GM12801 (cell line): ENCODE results near the gene CEP104.

Experiments
- TF ChIP-seq, protein P1 (sequence below): IDR thresholded peaks from one replicate; pipeline ENCODE4 v1.5.1; 2011; ENCODE audit warnings: control low read depth; ENCODE audit not compliant: insufficient read length; ENCODE audit errors: extremely low read depth

CEP104 gene

GRCh38 chr1:3876716-3877115 lies 19.7 kb upstream of the CEP104 start:
- TF ChIP-seq, protein P1, sequence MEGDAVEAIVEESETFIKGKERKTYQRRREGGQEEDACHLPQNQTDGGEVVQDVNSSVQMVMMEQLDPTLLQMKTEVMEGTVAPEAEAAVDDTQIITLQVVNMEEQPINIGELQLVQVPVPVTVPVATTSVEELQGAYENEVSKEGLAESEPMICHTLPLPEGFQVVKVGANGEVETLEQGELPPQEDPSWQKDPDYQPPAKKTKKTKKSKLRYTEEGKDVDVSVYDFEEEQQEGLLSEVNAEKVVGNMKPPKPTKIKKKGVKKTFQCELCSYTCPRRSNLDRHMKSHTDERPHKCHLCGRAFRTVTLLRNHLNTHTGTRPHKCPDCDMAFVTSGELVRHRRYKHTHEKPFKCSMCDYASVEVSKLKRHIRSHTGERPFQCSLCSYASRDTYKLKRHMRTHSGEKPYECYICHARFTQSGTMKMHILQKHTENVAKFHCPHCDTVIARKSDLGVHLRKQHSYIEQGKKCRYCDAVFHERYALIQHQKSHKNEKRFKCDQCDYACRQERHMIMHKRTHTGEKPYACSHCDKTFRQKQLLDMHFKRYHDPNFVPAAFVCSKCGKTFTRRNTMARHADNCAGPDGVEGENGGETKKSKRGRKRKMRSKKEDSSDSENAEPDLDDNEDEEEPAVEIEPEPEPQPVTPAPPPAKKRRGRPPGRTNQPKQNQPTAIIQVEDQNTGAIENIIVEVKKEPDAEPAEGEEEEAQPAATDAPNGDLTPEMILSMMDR, result no peak

GRCh38 chr1:3874736-3875135 lies 17.7 kb upstream of the CEP104 start:
- TF ChIP-seq, protein P1, result no peak

DNA sequence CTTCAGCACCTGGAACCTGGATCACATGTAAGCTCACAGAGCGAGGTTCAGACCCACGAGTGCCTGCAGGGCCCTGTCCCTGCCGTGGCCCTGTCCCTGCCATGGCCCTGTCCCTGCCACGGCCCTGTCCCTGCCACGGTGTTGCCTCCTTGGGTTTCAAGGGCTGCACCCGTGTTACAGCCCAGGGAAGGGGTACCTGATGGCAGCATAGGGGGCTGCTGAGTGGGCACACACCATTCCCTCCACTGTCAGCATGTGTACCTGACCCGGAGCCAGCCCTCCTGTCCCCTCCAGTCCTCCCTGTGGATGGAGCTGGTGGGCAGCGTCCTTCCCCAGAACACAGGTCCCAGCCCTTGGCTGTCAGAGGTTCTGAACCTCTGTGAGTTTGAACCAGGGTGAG lies 15.5 kb upstream of the CEP104 start:
- TF ChIP-seq, protein P1, result no peak

DNA sequence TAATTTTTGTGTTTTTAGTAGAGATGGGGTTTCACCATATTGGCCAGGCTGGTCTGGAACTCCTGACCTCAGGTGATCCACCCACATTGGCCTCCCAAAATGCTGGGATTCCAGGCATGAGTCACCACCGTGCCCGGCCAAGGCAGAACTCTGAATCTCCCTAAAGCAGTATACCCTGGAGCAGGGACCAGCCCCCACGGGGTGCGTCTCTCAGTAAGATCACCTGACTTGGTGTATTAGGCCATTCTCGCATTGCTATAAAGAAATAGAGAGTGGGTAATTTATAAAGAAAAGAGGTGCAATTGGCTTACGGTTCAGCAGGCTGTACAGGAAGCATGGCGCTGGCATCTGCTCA lies 14.4 kb upstream of the CEP104 start:
- TF ChIP-seq, protein P1, result no peak

DNA sequence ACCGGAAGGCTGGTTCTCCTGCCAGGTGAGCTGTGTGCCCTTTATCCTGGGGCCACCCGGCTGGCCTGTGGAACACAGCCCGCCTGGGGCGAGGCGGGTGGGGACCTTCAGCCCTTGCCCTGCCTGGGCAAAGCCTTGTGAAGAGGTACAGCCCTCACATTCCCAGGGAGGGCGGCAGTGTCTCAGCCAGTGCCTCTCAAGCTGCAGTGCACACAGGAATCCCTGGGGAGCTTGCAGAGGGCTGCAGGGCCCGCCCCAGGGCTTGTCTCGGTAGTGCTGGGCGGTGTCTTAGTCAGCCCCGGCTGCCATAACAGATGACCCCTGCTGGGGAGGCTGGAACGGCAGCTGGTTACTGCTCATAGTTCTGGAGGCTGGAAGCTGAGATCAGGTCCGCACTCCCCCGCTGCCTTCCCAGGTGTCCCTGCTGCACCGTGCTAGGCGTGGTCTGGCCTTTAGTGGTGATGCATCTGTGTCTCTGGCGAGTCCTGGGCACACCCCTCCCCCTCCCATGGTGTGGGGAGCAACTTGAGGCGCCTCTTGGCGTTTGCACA lies 12.8 kb upstream of the CEP104 start:
- TF ChIP-seq, protein P1, result no peak

DNA sequence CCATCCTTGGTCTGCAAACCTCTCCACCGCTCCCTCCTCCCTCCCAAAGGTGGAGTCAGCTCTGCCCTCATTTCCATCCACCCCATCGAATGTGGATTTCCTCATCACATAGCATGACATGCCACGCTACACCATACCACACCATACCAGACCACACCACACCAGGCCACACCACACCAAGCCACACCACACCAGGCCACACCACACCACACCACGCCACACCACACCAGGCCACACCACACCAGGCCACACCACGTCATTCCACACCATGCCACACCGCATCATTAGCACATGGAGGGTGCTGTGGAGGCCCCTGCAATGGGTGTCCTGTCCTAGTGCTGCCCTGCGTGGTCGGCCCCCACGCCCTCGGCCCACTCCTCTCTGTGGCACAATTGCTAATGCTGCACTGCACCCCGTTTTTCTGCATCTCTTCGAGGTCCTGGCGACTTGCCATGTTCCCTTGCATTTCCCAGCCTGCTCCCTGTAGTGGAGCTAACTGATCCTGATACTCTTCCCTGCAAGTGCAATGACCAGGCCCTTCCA lies 11.5 kb upstream of the CEP104 start:
- TF ChIP-seq, protein P1, result no peak

DNA sequence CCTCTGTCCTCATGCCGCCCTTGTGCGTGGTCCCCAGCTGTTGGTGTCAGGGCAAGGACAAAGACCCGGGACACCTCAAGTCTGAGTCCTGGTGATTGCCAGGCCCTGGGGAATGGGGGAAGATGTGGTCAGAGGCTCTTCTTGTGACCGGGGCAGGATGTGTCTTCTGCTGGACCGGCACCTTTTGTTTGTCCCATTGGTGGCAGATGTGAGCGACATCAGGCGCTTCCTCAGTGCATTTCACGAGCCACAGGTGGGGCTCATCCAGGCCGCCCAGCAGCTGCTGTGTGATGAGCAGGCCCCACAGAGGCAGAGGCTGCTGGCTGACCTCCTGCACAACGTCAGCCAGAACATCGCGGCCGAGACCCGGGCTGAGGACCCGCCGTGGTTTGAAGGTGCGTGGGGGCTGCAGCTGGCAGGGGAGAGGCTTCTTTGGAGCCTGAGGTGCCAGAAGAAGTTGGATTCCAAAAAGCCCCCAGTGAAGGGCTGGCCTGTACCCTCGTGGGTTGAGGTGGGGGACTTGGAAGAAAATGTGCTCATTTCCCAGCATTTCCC lies 8.7 kb upstream of the CEP104 start:
- TF ChIP-seq, protein P1, result no peak
